HEK293T (cell line): ENCODE data around the gene KAT7.

Experiments used
- CTCF ChIA-PET: fragments of 350-600 bp; formaldehyde crosslinking; extraction: SDS; loops from one replicate; lab custom pipeline; 2021; ENCODE audit warnings: antibody characterized with exemption, inconsistent platforms; lab: Yijun Ruan, JAX
- POLR2A ChIA-PET: fragments of 350-600 bp; formaldehyde crosslinking; extraction: SDS; loops from one replicate; lab custom pipeline; 2020; ENCODE audit warnings: antibody characterized with exemption, inconsistent platforms; lab: Yijun Ruan, JAX
- DNase-seq: peaks from one replicate; pipeline ENCODE4 v3.0.0; 2012; ENCODE audit warnings: mixed read lengths; ENCODE audit errors: extremely low spot score
- ARNT ChIP-seq: fragments of 450-650 bp; IDR thresholded peaks from 2 replicates; pipeline ENCODE4 v1.6.1; 2017; ENCODE audit warnings: mild to moderate bottlenecking
- BHLHE40 ChIP-seq: fragments of 450-650 bp; IDR thresholded peaks from 2 replicates; pipeline ENCODE4 v1.6.1; 2016; ENCODE audit warnings: mild to moderate bottlenecking, moderate library complexity, borderline replicate concordance
- CTBP1 ChIP-seq: fragments of 450-650 bp; IDR thresholded peaks from 2 replicates; pipeline ENCODE4 v1.6.1; 2016; ENCODE audit warnings: borderline replicate concordance
- ELF4 ChIP-seq: fragments of 450-650 bp; IDR thresholded peaks from 2 replicates; pipeline ENCODE4 v1.6.1; 2017; ENCODE audit warnings: antibody characterized with exemption
- FOXA1 ChIP-seq: fragments of 450-650 bp; IDR thresholded peaks from 2 replicates; pipeline ENCODE4 v1.6.1; 2016; ENCODE audit warnings: mild to moderate bottlenecking
- FOXK2 ChIP-seq: fragments of 450-650 bp; IDR thresholded peaks from 2 replicates; pipeline ENCODE4 v1.6.1; 2016; ENCODE audit warnings: mild to moderate bottlenecking
- FOXM1 ChIP-seq: fragments of 450-650 bp; IDR thresholded peaks from 2 replicates; pipeline ENCODE4 v1.6.1; 2017; ENCODE audit warnings: mild to moderate bottlenecking, borderline replicate concordance
- HDGF ChIP-seq: fragments of 450-650 bp; IDR thresholded peaks from 2 replicates; pipeline ENCODE4 v1.6.1; 2017; ENCODE audit warnings: antibody characterized with exemption, borderline replicate concordance
- L3MBTL2 ChIP-seq: fragments of 450-650 bp; conservative IDR thresholded peaks from 2 replicates; pipeline ENCODE4 v1.6.1; 2016; ENCODE audit warnings: mild to moderate bottlenecking
- LEF1 ChIP-seq: fragments of 450-650 bp; IDR thresholded peaks from 2 replicates; pipeline ENCODE4 v1.6.1; 2017; ENCODE audit warnings: mild to moderate bottlenecking, borderline replicate concordance
- NFRKB ChIP-seq: fragments of 450-650 bp; IDR thresholded peaks from 2 replicates; pipeline ENCODE4 v1.6.1; 2016; ENCODE audit warnings: mild to moderate bottlenecking, moderate library complexity
- SP1 ChIP-seq: fragments of 450-650 bp; IDR thresholded peaks from 2 replicates; pipeline ENCODE4 v1.6.1; 2017
- SUZ12 ChIP-seq: fragments of 450-650 bp; IDR thresholded peaks from 2 replicates; pipeline ENCODE4 v1.6.1; 2016; ENCODE audit warnings: mild to moderate bottlenecking
- TARDBP ChIP-seq: fragments of 450-650 bp; IDR thresholded peaks from 2 replicates; pipeline ENCODE4 v1.6.1; 2016
- ZNF384 ChIP-seq: fragments of 450-650 bp; IDR thresholded peaks from 2 replicates; pipeline ENCODE4 v1.6.1; 2016
- TF ChIP-seq, protein P1 (sequence below): fragments of 450-650 bp; IDR thresholded peaks from 2 replicates; pipeline ENCODE4 v1.6.1; 2016

Gene KAT7

DNA sequence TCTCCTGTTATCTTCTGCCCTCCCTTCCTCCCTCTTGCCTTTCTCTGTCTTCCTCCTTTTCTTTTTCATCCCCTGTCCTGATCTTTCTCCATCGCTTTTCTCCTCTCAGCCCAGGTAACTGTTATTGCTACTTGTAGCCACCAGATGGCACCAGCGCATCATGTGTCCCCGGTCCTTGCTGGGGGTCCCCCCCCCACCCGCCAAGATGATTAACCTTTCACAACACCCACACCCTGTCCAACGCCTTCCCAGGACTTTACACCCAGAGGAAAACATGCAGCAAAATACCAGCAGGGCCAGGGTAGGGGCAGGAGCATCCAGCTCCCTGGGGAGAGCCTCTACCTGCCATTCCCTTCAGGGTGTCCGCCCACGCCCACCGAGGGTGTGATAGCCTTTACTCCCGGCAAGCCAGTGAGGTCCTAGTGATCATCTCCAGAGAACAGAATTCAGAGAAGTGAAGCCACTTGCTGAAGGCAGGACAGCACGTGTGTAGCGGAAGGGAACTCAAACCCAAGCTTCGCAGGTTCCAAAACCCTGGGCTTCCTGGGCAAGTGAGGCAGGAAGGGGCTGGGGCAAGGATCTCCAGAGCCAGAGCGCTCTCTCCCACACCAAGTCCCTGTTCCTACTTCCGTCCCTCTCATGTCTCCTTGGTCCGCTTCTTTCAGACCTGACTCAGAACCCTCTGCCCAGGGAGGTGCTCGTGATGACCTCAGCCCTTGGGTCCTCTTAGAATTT lies 72.8 kb downstream of the KAT7 start:
- TF ChIP-seq LEF1: no peak
- no peak for TF ChIP-seq FOXA1
- TF ChIP-seq FOXK2: no peak
- TF ChIP-seq CTBP1: no peak
- TF ChIP-seq SUZ12: no peak
- no peak for TF ChIP-seq L3MBTL2
- no peak for TF ChIP-seq HDGF
- no peak for TF ChIP-seq TARDBP
- no peak for TF ChIP-seq ZNF384
- TF ChIP-seq NFRKB: no peak
- TF ChIP-seq FOXM1: no peak
- no peak for TF ChIP-seq BHLHE40
- no peak for TF ChIP-seq SP1
- TF ChIP-seq ARNT: no peak
- TF ChIP-seq, protein P1, sequence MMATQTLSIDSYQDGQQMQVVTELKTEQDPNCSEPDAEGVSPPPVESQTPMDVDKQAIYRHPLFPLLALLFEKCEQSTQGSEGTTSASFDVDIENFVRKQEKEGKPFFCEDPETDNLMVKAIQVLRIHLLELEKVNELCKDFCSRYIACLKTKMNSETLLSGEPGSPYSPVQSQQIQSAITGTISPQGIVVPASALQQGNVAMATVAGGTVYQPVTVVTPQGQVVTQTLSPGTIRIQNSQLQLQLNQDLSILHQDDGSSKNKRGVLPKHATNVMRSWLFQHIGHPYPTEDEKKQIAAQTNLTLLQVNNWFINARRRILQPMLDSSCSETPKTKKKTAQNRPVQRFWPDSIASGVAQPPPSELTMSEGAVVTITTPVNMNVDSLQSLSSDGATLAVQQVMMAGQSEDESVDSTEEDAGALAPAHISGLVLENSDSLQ: no peak
- no peak for TF ChIP-seq ELF4

DNA sequence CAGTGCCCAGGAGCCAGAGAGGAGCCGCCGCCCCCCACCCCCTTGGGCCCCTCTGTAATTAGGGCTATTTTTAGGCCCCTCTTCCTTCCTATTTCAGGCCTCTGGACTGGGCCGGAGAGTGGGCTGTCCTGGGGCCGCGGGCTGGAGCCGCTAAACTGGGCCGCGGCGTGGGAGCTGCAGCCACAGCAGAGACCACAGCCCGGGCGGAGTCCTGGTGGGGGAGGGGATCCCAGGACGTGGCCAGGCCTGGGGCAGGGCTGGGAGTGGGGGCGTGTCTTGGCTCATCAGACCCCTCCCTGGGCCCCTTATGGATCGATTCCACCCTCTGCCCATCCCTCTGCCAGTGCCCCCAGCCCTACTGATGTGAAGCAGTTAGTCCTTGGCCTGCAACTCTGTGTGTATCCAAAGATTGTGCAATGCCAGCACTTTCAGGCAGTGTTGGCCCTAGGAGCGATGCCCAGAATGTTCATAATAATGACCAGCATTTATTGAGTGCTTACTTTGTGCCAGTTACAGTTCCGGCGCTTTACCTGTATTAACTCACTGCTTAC lies 74.4 kb downstream of the KAT7 start:
- no peak for TF ChIP-seq L3MBTL2
- no peak for TF ChIP-seq SP1
- TF ChIP-seq FOXM1: no peak
- TF ChIP-seq, protein P1: no peak
- TF ChIP-seq SUZ12: no peak
- no peak for TF ChIP-seq HDGF
- TF ChIP-seq CTBP1: no peak
- no peak for TF ChIP-seq ELF4
- TF ChIP-seq TARDBP: no peak
- no peak for TF ChIP-seq FOXA1
- no peak for TF ChIP-seq FOXK2
- ChIA-PET CTCF (interaction anchor here (2.9 kb wide), 1 partner anchor 133 kb away, joined by 9 read pairs; no protein-coding TSS in a partner anchor), POLR2A (no interaction called here)

More for the DNA sequence above, 72.8 kb downstream of the KAT7 start:
- ChIA-PET CTCF (interaction anchor here (0.6 to 2.9 kb wide), 7 partner anchors 38 to 227 kb away, joined by 3 to 9 read pairs (median 3); partner anchors contain the start of gene DLX3), POLR2A (no interaction called here)
- peak; percentile 80 for DNase-seq

DNA sequence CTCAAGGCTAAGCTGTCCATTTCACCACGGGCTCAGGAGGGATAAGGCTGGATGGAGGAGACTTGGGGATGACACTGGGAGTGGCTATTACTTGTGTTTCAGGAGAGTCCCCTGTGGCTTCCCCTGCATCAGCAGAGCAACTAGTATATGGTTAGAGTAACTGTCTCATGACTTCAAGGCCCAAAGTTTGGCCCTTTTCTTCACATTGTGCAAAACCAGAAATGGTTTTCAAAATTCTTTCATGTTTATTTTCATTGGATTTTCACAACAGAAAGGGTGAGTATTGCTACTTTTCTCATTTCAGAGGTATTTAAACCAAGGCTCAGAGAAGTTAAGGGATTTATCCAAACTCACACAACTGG lies 77.5 kb downstream of the KAT7 start:
- ChIA-PET CTCF (interaction anchor here (1.1 kb wide), 1 partner anchor 132 kb away, joined by 3 read pairs; no protein-coding TSS in a partner anchor), POLR2A (interaction anchor here (1.1 kb wide), 1 partner anchor 312 kb away, joined by 3 read pairs; no protein-coding TSS in a partner anchor)
- no peak for TF ChIP-seq HDGF
- no peak for TF ChIP-seq CTBP1
- TF ChIP-seq ZNF384: no peak
- no peak for TF ChIP-seq SUZ12
- no peak for TF ChIP-seq ELF4
- TF ChIP-seq NFRKB: no peak
- TF ChIP-seq BHLHE40: no peak
- no peak for TF ChIP-seq TARDBP
- TF ChIP-seq FOXK2: no peak
- TF ChIP-seq SP1: no peak
- TF ChIP-seq FOXA1: no peak
- no peak for TF ChIP-seq LEF1
- no peak for TF ChIP-seq L3MBTL2
- TF ChIP-seq, protein P1: no peak
- TF ChIP-seq ARNT: no peak
- TF ChIP-seq FOXM1: no peak
- no peak for DNase-seq

More for the DNA sequence above, 74.4 kb downstream of the KAT7 start:
- no peak for DNase-seq

DNA sequence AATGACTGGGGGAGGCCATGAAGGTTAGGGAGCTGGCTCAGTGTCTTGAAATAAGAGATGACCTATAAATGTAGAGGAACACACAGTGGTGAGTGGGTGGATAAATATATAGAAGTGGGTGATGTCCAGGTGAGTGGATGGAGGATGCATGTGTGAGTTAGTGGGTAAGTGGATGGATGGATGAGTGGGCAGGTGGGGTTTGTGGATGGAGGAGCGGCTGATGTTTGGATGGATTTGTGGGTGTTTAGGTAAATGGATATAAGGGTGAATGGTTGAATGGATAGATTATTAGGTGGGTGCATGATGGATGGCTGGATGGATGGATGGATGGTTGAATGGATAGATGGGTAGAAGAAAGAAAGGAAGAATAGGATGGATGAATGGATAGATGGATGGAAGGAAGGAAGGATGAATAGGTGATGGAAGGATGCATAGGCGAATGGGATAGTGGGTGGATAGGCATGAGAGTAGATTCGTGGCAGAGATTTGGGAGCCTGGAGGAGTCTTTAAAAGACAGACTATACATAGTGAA lies 78.5 kb downstream of the KAT7 start:
- ChIA-PET POLR2A (interaction anchor here (1.1 kb wide), 1 partner anchor 311 kb away, joined by 3 read pairs; no protein-coding TSS in a partner anchor), CTCF (no interaction called here)
- TF ChIP-seq, protein P1: no peak
- TF ChIP-seq ZNF384 (no peak), SP1 (no peak), BHLHE40 (no peak), FOXK2 (no peak), L3MBTL2 (no peak), FOXM1 (no peak), TARDBP (no peak), ARNT (no peak), ELF4 (no peak), CTBP1 (no peak), SUZ12 (no peak), NFRKB (no peak), LEF1 (no peak)
- DNase-seq: no peak

DNA sequence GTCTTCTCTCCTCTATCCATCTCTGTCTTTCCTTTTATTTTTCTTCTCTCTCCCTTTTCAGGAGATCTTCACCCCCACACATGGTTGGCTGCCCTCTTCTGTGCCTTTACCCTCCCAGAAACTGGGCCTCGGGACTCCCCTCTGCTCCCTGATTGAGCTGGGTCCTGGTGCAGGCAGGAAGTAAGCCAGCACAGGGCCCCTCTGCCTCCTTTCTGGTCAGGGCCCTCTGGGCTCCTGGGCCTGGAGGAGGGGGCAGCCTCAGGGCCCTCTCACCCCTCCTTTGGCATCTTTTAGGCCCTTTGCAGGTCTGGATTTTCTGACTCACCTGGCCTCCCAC lies 80.5 kb downstream of the KAT7 start:
- POLR2A ChIA-PET: no interaction called here
- no peak for DNase-seq
- no peak for TF ChIP-seq ZNF384
- TF ChIP-seq CTBP1: no peak
- CTCF ChIA-PET: no interaction called here
